Endothelial cell of umbilical vein (primary cell): ENCODE results near the gene PHF2. TPM values are rescaled to one million over a fixed set of nuclear protein-coding genes. Genes with fewer than 3 reads are reported as not detected.

Experiments used
- BruUV-seq: library from RNA; stranded (reverse); fragments of 400-500 nt; replicated peaks from 2 replicates; lab custom pipeline; 2021; lab: Mats Ljungman, UMichigan
- CTCF ChIA-PET: fragments of 300-600, 350-600 bp; sonication (Branson Sonifier 250); formaldehyde crosslinking; loops from one replicate; lab custom pipeline; 2021; ENCODE audit warnings: antibody characterized with exemption, inconsistent platforms; lab: Charles Lee
- POLR2A ChIA-PET: fragments of 300-600, 350-600 bp; sonication (Branson Sonifier 250); formaldehyde crosslinking; loops from one replicate; lab custom pipeline; 2021; ENCODE audit warnings: antibody characterized with exemption, inconsistent platforms; lab: Charles Lee
- DNase-seq: peaks from one replicate; pipeline ENCODE4 v3.0.0-alpha.2; 2011; ENCODE audit warnings: low read depth, low spot score
- FAIRE-seq: peaks from 2 replicates; lab custom pipeline; 2011; peaks lifted over from hg19 to GRCh38; lab: Jason Lieb, UNC
- H2AFZ ChIP-seq: 2 replicates; pipeline ENCODE4 v1.6.0; 2012; ENCODE audit warnings: low read depth, low read length, control low read depth, inconsistent platforms
- H3K27ac ChIP-seq: 2 replicates; pipeline ENCODE4 v1.5.1; 2011; ENCODE audit warnings: low read depth, mild to moderate bottlenecking, control low read depth, low read length, moderate library complexity; ENCODE audit not compliant: insufficient read depth
- H3K27me3 ChIP-seq, 2 experiments: 2 replicates each; pipeline versions ENCODE4 v1.6.0 to v1.6.1; 2011; ENCODE audit warnings: low read length in 2 of 2, mixed read lengths in 1 of 2; ENCODE audit not compliant: control insufficient read depth in 2 of 2, insufficient read depth in 2 of 2
- H3K36me3 ChIP-seq, 2 experiments: 2 replicates in 1 of 2; 3 replicates in 1 of 2; pipeline ENCODE4 v1.5.1; 2011; ENCODE audit warnings: low read length in 2 of 2, mild to moderate bottlenecking in 1 of 2, moderate library complexity in 1 of 2; ENCODE audit not compliant: control insufficient read depth in 2 of 2, insufficient read depth in 2 of 2; ENCODE audit errors: extremely low read depth in 1 of 2
- H3K4me1 ChIP-seq: 3 replicates; pipeline ENCODE4 v1.5.1; 2011; ENCODE audit warnings: mild to moderate bottlenecking, low read length; ENCODE audit not compliant: control insufficient read depth, insufficient read depth; ENCODE audit errors: extremely low read depth
- H3K4me2 ChIP-seq: 2 replicates; pipeline ENCODE4 v1.6.1; 2011; ENCODE audit warnings: low read length, control low read depth, mixed read lengths; ENCODE audit not compliant: insufficient read depth
- H3K4me3 ChIP-seq, 3 experiments: fragments of 200-600 bp in 1 of 3; sonication (generic), shearing (Covaris generic) in 1 of 3; replicated peaks in 1 of 3; 2 replicates each; pipeline ENCODE4 v1.5.1; 2011 to 2016; ENCODE audit warnings: control low read depth in 3 of 3, low read length in 3 of 3, mild to moderate bottlenecking in 2 of 3, inconsistent platforms in 1 of 3, low read depth in 1 of 3, moderate library complexity in 1 of 3; ENCODE audit not compliant: insufficient read depth in 1 of 3
- H3K79me2 ChIP-seq: 2 replicates; pipeline ENCODE4 v1.6.0; 2012; ENCODE audit warnings: low read length, inconsistent platforms; ENCODE audit not compliant: control insufficient read depth, insufficient read depth
- H3K9ac ChIP-seq: replicated peaks from 2 replicates; pipeline ENCODE3; 2011; ENCODE audit warnings: low read length, control low read depth; ENCODE audit not compliant: insufficient read depth; ENCODE audit errors: extremely low read depth
- H3K9me1 ChIP-seq: replicated peaks from 3 replicates; pipeline ENCODE4 v1.6.0; 2011; ENCODE audit warnings: mild to moderate bottlenecking, low read length; ENCODE audit not compliant: control insufficient read depth, insufficient read depth; ENCODE audit errors: extremely low read depth
- H3K9me3 ChIP-seq: replicated peaks from 2 replicates; pipeline ENCODE4 v1.5.1; 2012; ENCODE audit warnings: low read length, inconsistent platforms; ENCODE audit not compliant: control insufficient read depth, insufficient read depth
- H4K20me1 ChIP-seq: replicated peaks from 2 replicates; pipeline ENCODE3; 2011; ENCODE audit warnings: mild to moderate bottlenecking, low read length; ENCODE audit not compliant: control insufficient read depth, insufficient read depth; ENCODE audit errors: extremely low read depth
- CTCF ChIP-seq, 2 donors: IDR thresholded peaks; 1 replicate in 1 of 2; 2 replicates in 1 of 2; pipeline ENCODE4 v1.5.1; 2011; ENCODE audit warnings: low read length in 2 of 2, mild to moderate bottlenecking in 2 of 2, moderate library complexity in 2 of 2, control low read depth in 1 of 2, inconsistent platforms in 1 of 2, low read depth in 1 of 2; ENCODE audit not compliant: insufficient read depth in 1 of 2; ENCODE audit errors: extremely low read depth in 1 of 2
- EZH2 ChIP-seq: IDR thresholded peaks from 2 replicates; pipeline ENCODE4 v1.6.1; 2012; ENCODE audit warnings: borderline replicate concordance, low read depth, mild to moderate bottlenecking, moderate library complexity, low read length, inconsistent platforms; ENCODE audit not compliant: severe bottlenecking
- FOS ChIP-seq: IDR thresholded peaks from 2 replicates; pipeline ENCODE4 v1.6.1; 2011; ENCODE audit warnings: mild to moderate bottlenecking, low read length, moderate library complexity, borderline replicate concordance; ENCODE audit not compliant: insufficient read depth
- GATA2 ChIP-seq: IDR thresholded peaks from 2 replicates; pipeline ENCODE4 v1.7.0; 2011; ENCODE audit warnings: low read depth, mild to moderate bottlenecking, moderate library complexity, mixed read lengths, low read length; ENCODE audit not compliant: insufficient read length, insufficient read depth
- JUN ChIP-seq: IDR thresholded peaks from 2 replicates; pipeline ENCODE4 v1.6.1; 2011; ENCODE audit warnings: borderline replicate concordance, low read depth; ENCODE audit not compliant: insufficient read length, insufficient read depth
- MAX ChIP-seq: IDR thresholded peaks from 2 replicates; pipeline ENCODE4 v1.6.1; 2011; ENCODE audit not compliant: insufficient read depth, insufficient read length
- MYC ChIP-seq: IDR thresholded peaks from one replicate; pipeline ENCODE4 v1.6.1; 2011; ENCODE audit warnings: mild to moderate bottlenecking, low read depth, low read length
- POLR2A ChIP-seq: IDR thresholded peaks from 2 replicates; pipeline ENCODE4 v1.6.1; 2012; ENCODE audit warnings: low read depth, mild to moderate bottlenecking, control low read depth, low read length
- POLR2AphosphoS5 ChIP-seq: IDR thresholded peaks from 2 replicates; pipeline ENCODE4 v1.6.1; 2012; ENCODE audit warnings: low read depth, mild to moderate bottlenecking, control low read depth, low read length, moderate library complexity; ENCODE audit not compliant: insufficient read depth
- dilution Hi-C: fragments of 300-500 bp; cut with MboI; formaldehyde crosslinking; loops from one replicate; pipeline ENCODE4 v1.15.0; 2019; ENCODE audit warnings: low sequenced_read_pairs; ENCODE audit not compliant: extremely low pct_ligation_motif_present
- intact Hi-C: fragments of 100-400 bp; cut with micrococcal nuclease; formaldehyde crosslinking; loops from one replicate; pipeline ENCODE4 v1.10.0; 2022
- polyA plus RNA-seq, 4 experiments: library from polyadenylated mRNA; depleted of rRNA in 3 of 4; stranded (reverse) in 3 of 4; unstranded in 1 of 4; fragments of >200 nt; gene quantifications; 2 replicates each; pipeline versions ENCODE4 v1.2.1 to v1.2.3, GENCODE V29; 2011 to 2012; ENCODE audit warnings: missing spikeins in 1 of 4
- total RNA-seq: library from RNA; stranded (reverse); gene quantifications from 2 replicates; pipeline ENCODE4 v1.2.3, GENCODE V29; 2021

PHF2 gene
- total and polyA plus RNA-seq, 2 donors (not counting 3 experiments of a cell fraction or from before 2014, with no cell fraction given): 9.8 to 22.5 TPM

GRCh38 chr9:93588641-93589609, 12.5 kb downstream of the PHF2 start:
- no peak overlapping the region for H3K27ac ChIP-seq
- no peak overlapping the region for H3K4me3 ChIP-seq
- DNase-seq: peak; percentile 29
- H2AFZ ChIP-seq: no peak overlapping the region
- no peaks in the 10 kb centered on the region for H4K20me1 ChIP-seq
- no peak overlapping the region for H3K4me2 ChIP-seq
- H3K36me3 ChIP-seq: no peaks in the 10 kb centered on the region
- no peak for FAIRE-seq
- H3K27me3 ChIP-seq: no peaks in the 10 kb centered on the region
- no peak for TF ChIP-seq POLR2AphosphoS5
- CTCF ChIA-PET: interaction anchor here (1.0 to 1.5 kb wide), 3 partner anchors 9 to 23 kb away, joined by 3 to 5 read pairs (median 3); no protein-coding TSS in a partner anchor
- dilution Hi-C loops: no loop called here
- H3K9me1 ChIP-seq: no peaks in the 10 kb centered on the region
- no peaks in the 10 kb centered on the region for H3K9me3 ChIP-seq
- BruUV-seq: no TSS peak
- intact Hi-C loops: no loop called here
- H3K9ac ChIP-seq: no peak overlapping the region
- no peaks in the 10 kb centered on the region for H3K4me1 ChIP-seq
- POLR2A ChIA-PET: no interaction called here
- peaks cover 27% of the 10 kb centered on the region for H3K79me2 ChIP-seq

- Histone ChIP-seq H3K79me2 (peaks cover 25% of the 10 kb centered on the region), H2AFZ (no peak overlapping the region), H3K4me2 (no peak overlapping the region), H3K9me1 (no peaks in the 10 kb centered on the region), H3K36me3 (no peaks in the 10 kb centered on the region), H3K4me1 (no peaks in the 10 kb centered on the region), H3K27me3 (no peaks in the 10 kb centered on the region), H3K9me3 (no peaks in the 10 kb centered on the region), H3K27ac (no peak overlapping the region), H3K9ac (no peak overlapping the region), H3K4me3 (no peak overlapping the region), H4K20me1 (no peaks in the 10 kb centered on the region)
- TF ChIP-seq MAX (no peak), POLR2AphosphoS5 (no peak), FOS (no peak), POLR2A (no peak), GATA2 (no peak), JUN (no peak), CTCF (IDR thresholded peaks at IDR 0.05; ENCODE audit: extremely low read depth in 1 of 2, insufficient read depth in 1 of 2, low read depth in 1 of 2, low read length in 2 of 2) (no peak), MYC (no peak), EZH2 (no peak)
- intact Hi-C loops: no loop called here
- CTCF ChIA-PET: interaction anchor here (1.0 kb wide), 2 partner anchors 9 to 23 kb away, joined by 3 read pairs; no protein-coding TSS in a partner anchor
- POLR2A ChIA-PET: no interaction called here
- no TSS peak for BruUV-seq
- DNase-seq (peak; percentile 47), FAIRE-seq (peak; percentile 63)
- dilution Hi-C loops: no loop called here
Measured at GRCh38 chr9:93589688-93590087, 13.3 kb downstream of the PHF2 start.
